Measurements from ENCODE around the gene LAD1. TPM values are rescaled to one million over a fixed set of nuclear protein-coding genes. Genes with fewer than 3 reads are reported as not detected.

LAD1 gene
- total RNA-seq, 1 donor from 2014 or later = 0.17 TPM

GRCh38 chr1:201436969-201437368 lies 37.8 kb upstream of the LAD1 start:
- no peaks in the 10 kb centered on the region for H3K36me3 Mint-ChIP-seq (ENCODE audit: low read depth)
- H3K4me3 Mint-ChIP-seq (ENCODE audit: unreplicated experiment) = no peak overlapping the region
- peaks cover 10% of the 10 kb centered on the region for H3K9me3 Mint-ChIP-seq (ENCODE audit: low read depth)
- H3K27ac Mint-ChIP-seq (ENCODE audit: unreplicated experiment) = no peak overlapping the region
- H3K4me1 Mint-ChIP-seq (ENCODE audit: low read depth) = peaks cover 15% of the 10 kb centered on the region
- TF ChIP-seq, protein P1, sequence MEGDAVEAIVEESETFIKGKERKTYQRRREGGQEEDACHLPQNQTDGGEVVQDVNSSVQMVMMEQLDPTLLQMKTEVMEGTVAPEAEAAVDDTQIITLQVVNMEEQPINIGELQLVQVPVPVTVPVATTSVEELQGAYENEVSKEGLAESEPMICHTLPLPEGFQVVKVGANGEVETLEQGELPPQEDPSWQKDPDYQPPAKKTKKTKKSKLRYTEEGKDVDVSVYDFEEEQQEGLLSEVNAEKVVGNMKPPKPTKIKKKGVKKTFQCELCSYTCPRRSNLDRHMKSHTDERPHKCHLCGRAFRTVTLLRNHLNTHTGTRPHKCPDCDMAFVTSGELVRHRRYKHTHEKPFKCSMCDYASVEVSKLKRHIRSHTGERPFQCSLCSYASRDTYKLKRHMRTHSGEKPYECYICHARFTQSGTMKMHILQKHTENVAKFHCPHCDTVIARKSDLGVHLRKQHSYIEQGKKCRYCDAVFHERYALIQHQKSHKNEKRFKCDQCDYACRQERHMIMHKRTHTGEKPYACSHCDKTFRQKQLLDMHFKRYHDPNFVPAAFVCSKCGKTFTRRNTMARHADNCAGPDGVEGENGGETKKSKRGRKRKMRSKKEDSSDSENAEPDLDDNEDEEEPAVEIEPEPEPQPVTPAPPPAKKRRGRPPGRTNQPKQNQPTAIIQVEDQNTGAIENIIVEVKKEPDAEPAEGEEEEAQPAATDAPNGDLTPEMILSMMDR (IDR thresholded peaks at IDR 0.05) = no peak
- no peaks in the 10 kb centered on the region for H3K27me3 Mint-ChIP-seq (ENCODE audit: low read depth)
- DNase-seq (ENCODE audit: low spot score) = no peak

GRCh38 chr1:201436393-201436792 lies 37.3 kb upstream of the LAD1 start:
- no peak overlapping the region for H3K27ac Mint-ChIP-seq (ENCODE audit: unreplicated experiment)
- H3K4me3 Mint-ChIP-seq (ENCODE audit: unreplicated experiment) = no peak overlapping the region
- H3K36me3 Mint-ChIP-seq (ENCODE audit: low read depth) = no peaks in the 10 kb centered on the region
- peaks cover 8% of the 10 kb centered on the region for H3K9me3 Mint-ChIP-seq (ENCODE audit: low read depth)
- H3K27me3 Mint-ChIP-seq (ENCODE audit: low read depth) = no peaks in the 10 kb centered on the region
- no peak for DNase-seq (ENCODE audit: low spot score)
- TF ChIP-seq, protein P1 (IDR thresholded peaks at IDR 0.05) = no peak
- H3K4me1 Mint-ChIP-seq (ENCODE audit: low read depth) = peaks cover 15% of the 10 kb centered on the region

DNA sequence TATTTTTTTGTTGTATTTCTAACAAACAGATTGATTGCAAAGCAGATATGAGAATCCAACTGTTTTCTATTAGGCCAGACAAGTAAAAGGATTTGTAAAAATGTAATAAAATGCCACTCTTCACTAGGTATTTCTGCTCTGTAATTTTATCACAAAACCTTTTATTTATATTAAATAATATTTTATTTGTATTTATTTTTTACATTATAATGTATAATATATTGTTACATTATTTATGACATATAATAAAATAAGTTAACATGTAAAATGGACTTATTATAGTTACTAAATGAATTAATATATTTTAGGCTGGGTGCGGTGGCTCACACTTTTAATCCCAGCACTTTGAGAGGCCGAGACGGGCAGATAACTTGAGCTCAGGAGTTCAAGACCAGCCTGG lies 35.1 kb upstream of the LAD1 start:
- no peaks in the 10 kb centered on the region for H3K9me3 Mint-ChIP-seq (ENCODE audit: low read depth)
- TF ChIP-seq, protein P1 (IDR thresholded peaks at IDR 0.05) = no peak
- H3K27ac Mint-ChIP-seq (ENCODE audit: unreplicated experiment) = no peak overlapping the region
- DNase-seq (ENCODE audit: low spot score) = no peak
- H3K36me3 Mint-ChIP-seq (ENCODE audit: low read depth) = no peaks in the 10 kb centered on the region
- H3K27me3 Mint-ChIP-seq (ENCODE audit: low read depth) = no peaks in the 10 kb centered on the region
- H3K4me1 Mint-ChIP-seq (ENCODE audit: low read depth) = peaks cover 11% of the 10 kb centered on the region
- no peak overlapping the region for H3K4me3 Mint-ChIP-seq (ENCODE audit: unreplicated experiment)

GRCh38 chr1:201433609-201434008 lies 34.5 kb upstream of the LAD1 start:
- Mint-ChIP-seq H3K9me3 (ENCODE audit: low read depth) (no peaks in the 10 kb centered on the region), H3K4me3 (ENCODE audit: unreplicated experiment) (no peak overlapping the region), H3K27me3 (ENCODE audit: low read depth) (no peaks in the 10 kb centered on the region), H3K36me3 (ENCODE audit: low read depth) (no peaks in the 10 kb centered on the region), H3K4me1 (ENCODE audit: low read depth) (peaks cover 11% of the 10 kb centered on the region), H3K27ac (ENCODE audit: unreplicated experiment) (no peak overlapping the region)
- TF ChIP-seq, protein P1 (IDR thresholded peaks at IDR 0.05) = no peak
- no peak for DNase-seq (ENCODE audit: low spot score)

- TF ChIP-seq, protein P1 (IDR thresholded peaks at IDR 0.05) = no peak
- no peaks in the 10 kb centered on the region for H3K27me3 Mint-ChIP-seq (ENCODE audit: low read depth)
- peaks cover 5% of the 10 kb centered on the region for H3K4me1 Mint-ChIP-seq (ENCODE audit: low read depth)
- no peak overlapping the region for H3K27ac Mint-ChIP-seq (ENCODE audit: unreplicated experiment)
- DNase-seq (ENCODE audit: low spot score) = no peak
- no peak overlapping the region for H3K4me3 Mint-ChIP-seq (ENCODE audit: unreplicated experiment)
- H3K36me3 Mint-ChIP-seq (ENCODE audit: low read depth) = no peaks in the 10 kb centered on the region
- H3K9me3 Mint-ChIP-seq (ENCODE audit: low read depth) = no peaks in the 10 kb centered on the region
Observed at GRCh38 chr1:201430776-201431175, 31.7 kb upstream of the LAD1 start.

Data from chondrocyte (in vitro differentiated cells).